Lung (tissue), 12 donors: ENCODE data around the gene TIMM29. TPM values are rescaled to one million over a fixed set of nuclear protein-coding genes. Genes with fewer than 3 reads are reported as not detected.

Source experiments
- ATAC-seq: fragments of 200-7000 bp; cut with Tn5 transposase; one replicate; pipeline ENCODE4 v1.9.1; 2020; ENCODE audit warnings: moderate number of reproducible peaks; ENCODE audit not compliant: insufficient read depth, low FRiP score
- DNase-seq, 3 donors: peaks; one replicate each; pipeline ENCODE4 v3.0.0-alpha.2; 2013 to 2017
- H3K27ac ChIP-seq, 2 donors: one replicate each; pipeline ENCODE4 v1.5.1; 2013; ENCODE audit warnings: mild to moderate bottlenecking in 2 of 2, moderate library complexity in 2 of 2, control low read depth in 1 of 2, inconsistent platforms in 1 of 2, low read depth in 1 of 2, low read length in 1 of 2
- H3K27me3 ChIP-seq, 3 donors: one replicate each; pipeline ENCODE4 v1.5.1; 2013; ENCODE audit warnings: low read length in 2 of 3; ENCODE audit not compliant: control insufficient read depth in 3 of 3, insufficient read depth in 3 of 3
- H3K36me3 ChIP-seq, 4 donors: one replicate each; pipeline ENCODE4 v1.5.1; 2013; ENCODE audit warnings: low read length in 4 of 4, mild to moderate bottlenecking in 1 of 4, moderate library complexity in 1 of 4; ENCODE audit not compliant: control insufficient read depth in 4 of 4, insufficient read depth in 4 of 4
- H3K4me1 ChIP-seq, 5 donors: one replicate each; pipeline ENCODE4 v1.5.1; 2013; ENCODE audit warnings: low read length in 5 of 5, mild to moderate bottlenecking in 2 of 5, moderate library complexity in 1 of 5; ENCODE audit not compliant: control insufficient read depth in 5 of 5, insufficient read depth in 5 of 5
- H3K4me3 ChIP-seq: one replicate; pipeline ENCODE4 v1.5.1; 2013; ENCODE audit warnings: mild to moderate bottlenecking, control low read depth, moderate library complexity
- H3K9ac ChIP-seq, 2 donors: one replicate each; pipeline ENCODE4 v1.5.1; 2013; ENCODE audit warnings: low read length in 2 of 2, control low read depth in 1 of 2; ENCODE audit not compliant: insufficient read depth in 1 of 2
- H3K9me3 ChIP-seq, 4 donors: one replicate each; pipeline ENCODE4 v1.5.1; 2013; ENCODE audit warnings: low read length in 3 of 4, mild to moderate bottlenecking in 1 of 4, moderate library complexity in 1 of 4; ENCODE audit not compliant: control insufficient read depth in 4 of 4, insufficient read depth in 3 of 4
- CTCF ChIP-seq: IDR thresholded peaks from 2 replicates; pipeline ENCODE4 v1.5.1; 2012; ENCODE audit warnings: mild to moderate bottlenecking; ENCODE audit errors: control extremely low read depth, extremely low read depth
- WGBS, 2 donors: extraction: QIAGEN DNeasy Blood & Tissue Kit; methylation state at CpG; one replicate each; pipeline ENCODE4 v1.1.7; 2013; 5-methylcytosine and 5-hydroxymethylcytosine counted together
- polyA plus RNA-seq, 2 donors: library from polyadenylated mRNA; stranded (reverse); fragments of 200-250 nt; gene quantifications; one replicate each; pipeline ENCODE4 v1.2.1, GENCODE V29; 2013
- total RNA-seq, 2 donors: library from RNA; depleted of rRNA in 1 of 2; stranded (reverse); fragments of >200 nt in 1 of 2; gene quantifications; one replicate each; pipeline ENCODE4 v1.2.1, GENCODE V29; 2014 to 2021
- donor health status: control.
- donor health status: control.
- donor health status: Bipolar disorder and iron deficiency.
- donor health status: healthy.
- donor health status: DM: yes; HTN: yes; CAD: no.

Gene TIMM29
- total and polyA plus RNA-seq, 4 donors = 15.6 to 20.4 (median 17.3) TPM

- Histone ChIP-seq H3K4me3 (no peak overlapping the region), H3K9ac (no peak overlapping the region), H3K9me3 (no peaks in the 10 kb centered on the region), H3K27ac (no peak overlapping the region), H3K4me1 (peaks cover 0 to 9% (median 5%) of the 10 kb centered on the region in 5 donors), H3K27me3 (no peaks in the 10 kb centered on the region), H3K36me3 (no peaks in the 10 kb centered on the region)
- no peak for DNase-seq
- 84 to 90% methylated on average over 2 of the region's 2 CpGs for WGBS, 2 donors
- no peak for ATAC-seq
- no peak for TF ChIP-seq CTCF
These were observed 44.3 kb upstream of the TIMM29 start for GRCh38 chr19:10884274-10884673.

DNA sequence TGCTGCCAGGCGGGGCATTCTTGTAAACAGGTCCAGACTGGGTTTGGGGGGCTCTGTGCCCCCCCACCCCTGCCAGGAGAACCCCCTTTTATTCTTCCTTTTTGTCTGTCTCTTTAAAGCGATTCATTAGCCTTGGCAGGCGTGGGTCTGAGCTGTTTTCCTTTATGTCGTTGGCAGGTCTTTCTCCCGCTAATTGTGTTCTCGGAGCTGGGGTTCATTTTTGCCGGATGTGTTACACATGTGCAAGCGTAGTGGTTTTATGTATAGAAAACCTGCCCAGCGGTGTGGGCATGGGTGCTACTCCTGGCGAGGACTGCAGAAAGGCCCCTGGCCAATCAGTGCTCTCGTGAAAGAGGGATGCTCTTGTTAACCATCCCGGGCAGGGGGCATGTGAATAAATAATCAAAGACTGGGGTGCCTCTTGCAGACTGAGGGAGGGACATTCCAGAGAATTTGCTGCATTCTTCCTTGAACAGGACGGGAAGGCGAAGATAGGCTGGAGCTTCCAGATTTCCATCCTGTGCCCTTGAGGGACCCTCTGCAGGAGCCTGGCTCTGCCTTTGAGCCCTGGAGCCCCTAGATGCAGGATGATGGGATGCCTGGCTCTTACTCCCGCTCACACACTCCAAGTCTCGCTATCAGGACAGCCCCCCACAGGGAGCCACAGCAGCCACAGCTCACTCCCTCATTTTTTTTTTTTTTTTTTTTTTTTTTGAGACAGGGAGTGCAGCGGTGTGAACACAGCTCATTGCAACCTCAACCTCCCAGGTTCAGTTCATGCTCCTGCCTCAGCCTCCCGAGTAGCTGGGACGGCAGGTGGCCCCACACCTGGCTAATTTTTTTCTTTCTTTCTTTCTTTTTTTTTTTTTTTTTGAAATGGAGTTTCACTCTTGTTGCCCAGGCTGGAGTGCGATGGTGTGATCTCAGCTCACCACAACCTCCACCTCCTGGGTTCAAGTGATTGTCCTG, 43.1 kb upstream of the TIMM29 start:
- no peak for DNase-seq
- 84 to 86% methylated on average over 20 of the region's 20 CpGs for WGBS, 2 donors
- Histone ChIP-seq H3K27ac (no peak overlapping the region), H3K9me3 (no peaks in the 10 kb centered on the region), H3K36me3 (no peaks in the 10 kb centered on the region), H3K27me3 (no peaks in the 10 kb centered on the region), H3K4me3 (no peak overlapping the region), H3K9ac (no peak overlapping the region), H3K4me1 (peaks cover 0 to 9% (median 5%) of the 10 kb centered on the region in 5 donors)
- no peak for ATAC-seq
- no peak for TF ChIP-seq CTCF

DNA sequence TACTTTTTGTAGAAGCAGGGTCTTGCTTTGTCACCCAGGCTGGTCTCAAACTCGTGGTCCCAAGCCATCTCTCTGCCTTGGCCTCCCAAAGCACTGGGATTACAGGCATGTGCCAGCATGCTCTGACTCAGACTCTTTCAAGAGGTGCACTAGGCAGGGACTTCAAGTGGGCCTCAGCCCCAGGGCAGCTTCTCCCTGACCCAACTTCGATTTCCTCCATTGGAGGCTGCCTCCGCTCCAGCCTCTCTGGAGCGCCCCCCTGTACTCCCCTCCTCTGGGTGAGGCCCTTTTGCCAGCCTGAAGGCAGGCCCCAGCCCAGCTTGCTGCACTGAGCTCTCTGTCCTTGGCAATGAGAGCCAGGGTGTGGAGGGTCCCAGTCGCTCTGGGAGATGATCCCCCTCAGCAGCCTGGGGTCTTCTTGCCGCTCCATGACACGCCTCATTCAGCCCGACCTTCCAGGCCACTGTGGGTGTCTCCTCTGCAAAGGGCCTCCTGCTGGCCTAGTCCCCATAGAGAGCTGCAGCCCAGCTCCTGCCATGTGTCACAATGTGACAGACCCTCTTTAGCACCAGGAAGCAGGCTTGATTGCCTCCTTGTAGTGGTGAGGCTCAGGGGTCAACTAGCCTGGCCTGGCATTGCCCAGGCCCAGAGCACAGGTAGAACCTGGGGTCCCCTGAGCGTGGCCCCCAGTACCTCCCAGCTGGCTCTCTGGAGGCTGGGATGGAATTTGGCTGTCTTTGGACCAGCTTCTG, 40.8 kb upstream of the TIMM29 start:
- WGBS, 2 donors = 87 to 91% methylated on average over 9 of the region's 9 CpGs
- no peaks in the 10 kb centered on the region for H3K36me3 ChIP-seq
- no peaks in the 10 kb centered on the region for H3K9me3 ChIP-seq
- ATAC-seq = no peak
- H3K4me1 ChIP-seq = peaks cover 3 to 24% (median 6%) of the 10 kb centered on the region in 5 donors
- H3K27me3 ChIP-seq = no peaks in the 10 kb centered on the region
- DNase-seq = no peak
- no peak for TF ChIP-seq CTCF
- H3K27ac ChIP-seq = no peak overlapping the region
- H3K9ac ChIP-seq = no peak overlapping the region
- H3K4me3 ChIP-seq = no peak overlapping the region
